Heart left ventricle (tissue), 16 donors: ENCODE data around the gene ACAP2. TPM values are rescaled to one million over a fixed set of nuclear protein-coding genes. Genes with fewer than 3 reads are reported as not detected.

Experiments used
- ATAC-seq, 4 donors: fragments of 200-7000 bp; cut with Tn5 transposase; one replicate each; pipeline ENCODE4 v1.9.1; 2020 to 2022; ENCODE audit warnings: moderate library complexity in 4 of 4, mild to moderate bottlenecking in 3 of 4, moderate number of reproducible peaks in 1 of 4
- DNase-seq, 5 donors: peaks; one replicate each; pipeline ENCODE4 v3.0.0-alpha.2; 2020
- H3K27ac ChIP-seq, 12 donors: fragments of 200-600 bp; sonication (generic) in 4 of 12; one replicate each; pipeline versions ENCODE4 v1.5.0 to v1.8.0; 2016 to 2022; ENCODE audit warnings: mild to moderate bottlenecking in 2 of 12
- H3K27me3 ChIP-seq, 9 donors: fragments of 200-600 bp; sonication (generic) in 2 of 9; one replicate each; pipeline versions ENCODE4 v1.5.1 to v1.8.0; 2016 to 2022; ENCODE audit warnings: mild to moderate bottlenecking in 3 of 9
- H3K36me3 ChIP-seq, 9 donors: fragments of 200-600 bp; sonication (generic) in 2 of 9; one replicate each; pipeline versions ENCODE4 v1.5.0 to v1.8.0; 2018 to 2022; ENCODE audit warnings: mild to moderate bottlenecking in 2 of 9
- H3K4me1 ChIP-seq, 12 donors: fragments of 200-600 bp; sonication (generic) in 4 of 12; one replicate each; pipeline versions ENCODE4 v1.5.0 to v1.8.0; 2016 to 2022; ENCODE audit warnings: mild to moderate bottlenecking in 3 of 12
- H3K4me3 ChIP-seq, 12 donors: fragments of 200-600 bp; sonication (generic) in 4 of 12; one replicate each; pipeline versions ENCODE4 v1.5.0 to v1.8.0; 2017 to 2022; ENCODE audit warnings: mild to moderate bottlenecking in 9 of 12, moderate library complexity in 4 of 12
- H3K9me3 ChIP-seq, 12 donors: fragments of 200-600 bp; sonication (generic) in 4 of 12; one replicate each; pipeline versions ENCODE4 v1.5.0 to v1.8.0; 2016 to 2022; ENCODE audit warnings: mild to moderate bottlenecking in 1 of 12
- CTCF ChIP-seq, 12 donors: fragments of 200-600 bp; sonication (generic) in 4 of 12; IDR thresholded peaks; one replicate each; pipeline versions ENCODE4 v1.5.0 to v1.8.0; 2018 to 2022; ENCODE audit warnings: antibody characterized with exemption in 12 of 12, mild to moderate bottlenecking in 5 of 12
- POLR2A ChIP-seq, 2 donors: fragments of 450-650 bp; IDR thresholded peaks; one replicate each; pipeline ENCODE4 v1.6.1; 2017; ENCODE audit warnings: antibody characterized with exemption in 2 of 2, mild to moderate bottlenecking in 2 of 2, moderate library complexity in 2 of 2
- WGBS, 4 donors: extraction: QIAGEN DNeasy Blood & Tissue Kit in 2 of 4; methylation state at CpG; one replicate each; pipeline versions ENCODE4 v1.1.5 to v1.1.7; 2013 to 2018; 5-methylcytosine and 5-hydroxymethylcytosine counted together
- intact Hi-C, 10 donors: fragments of 100-400 bp; cut with DNase I; formaldehyde crosslinking; loops; one replicate each; pipeline versions ENCODE4 v1.11.1 to v1.14.2; 2022
- polyA plus RNA-seq, 2 donors: library from polyadenylated mRNA; stranded (reverse); fragments of 200-250 nt; gene quantifications; one replicate each; pipeline ENCODE4 v1.2.3, GENCODE V29; 2013
- total RNA-seq, 9 donors: library from RNA; depleted of rRNA in 2 of 9; stranded (reverse); fragments of >200 nt in 2 of 9; fragmentation: NEBNext Ultra II Directional in 3 of 9; extraction: Animal tissue kit (Norgen Biotek cat#: 25700) in 3 of 9; gene quantifications; one replicate each; pipeline versions ENCODE4 v1.1.0 to v1.2.4, GENCODE V29; 2016 to 2023
- donor health status: ischemic (EF 13 %, LVEDD 7.1; RV severe dilation, severe dysfunction).
- donor health status: healthy with polysubstance abuse.
- donor health status: DM: no; HTN: yes; CAD: no.
- donor health status: DM: no; HTN: no; CAD: no.
- donor health status: ischemic (EF 25% LVEDD 6.9; RV normal size, moderate dysfunction).
- donor health status: ischemic (EF 25% LVEDD 5.7; RV mildly dilated, moderate dysfunction).
- donor health status: healthy.
- donor health status: DM: yes; HTN: yes; CAD: no.
- donor health status: ischemic (EF 35%, LVEDD 5.7; RV mildly dilated, moderate dysfunction).
- donor health status: nonischemic (EF 11% LVEDD 7.7; RV severe dilation, severe dysfunction).
- donor health status: DM: yes; HTN: yes; CAD: no.
- donor health status: PGD.
- donor health status: ischemic (EF 29% LVEDD 5.4; RV normal size, mild dysfunction).
- donor health status: nonischemic (EF 23%, LVEDD 6.1; RV moderate dilation, normal function).

The ACAP2 gene
- total and polyA plus RNA-seq, 11 donors, result 4.4 to 39.2 (median 15.4) TPM

- no peaks in the 10 kb centered on the region for H3K27me3 ChIP-seq
- no peaks in the 10 kb centered on the region for H3K9me3 ChIP-seq
- H3K36me3 ChIP-seq, result peaks cover 0 to under 1% (median 0%) of the 10 kb centered on the region in 9 donors
- ATAC-seq, result no peak
- intact Hi-C loops, result no loop called here
- no peak for DNase-seq
- TF ChIP-seq POLR2A (IDR thresholded peaks at IDR 0.05) (no peak), CTCF (IDR thresholded peaks at IDR 0.05) (no peak)
- no peak overlapping the region for H3K27ac ChIP-seq
- WGBS, 4 donors, result 91 to 97% (median 96%) methylated on average over 4 of the region's 4 CpGs
- H3K4me1 ChIP-seq, result peaks cover 0 to 28% (median 0%) of the 10 kb centered on the region in 12 donors
- H3K4me3 ChIP-seq, result no peak overlapping the region
Observed at GRCh38 chr3:195416795-195417194, 26.0 kb downstream of the ACAP2 start.

- Histone ChIP-seq H3K9me3 (no peaks in the 10 kb centered on the region), H3K4me1 (peaks cover 0 to 35% (median 0%) of the 10 kb centered on the region in 12 donors), H3K4me3 (no peak overlapping the region), H3K36me3 (peaks cover 0 to 9% (median 0%) of the 10 kb centered on the region in 9 donors), H3K27ac (no peak overlapping the region), H3K27me3 (no peaks in the 10 kb centered on the region)
- no peak for ATAC-seq
- TF ChIP-seq CTCF (IDR thresholded peaks at IDR 0.05) (no peak), POLR2A (IDR thresholded peaks at IDR 0.05) (no peak)
- intact Hi-C loops, result no loop called here
- no peak for DNase-seq
Observed at GRCh38 chr3:195411836-195412235, 31.0 kb downstream of the ACAP2 start.

- H3K27me3 ChIP-seq, result no peaks in the 10 kb centered on the region
- intact Hi-C loops, result no loop called here
- no peak overlapping the region for H3K27ac ChIP-seq
- H3K36me3 ChIP-seq, result peaks cover 0 to 9% (median 0%) of the 10 kb centered on the region in 9 donors
- peaks cover 0 to 43% (median 0%) of the 10 kb centered on the region in 12 donors for H3K4me1 ChIP-seq
- DNase-seq (no peak), ATAC-seq (no peak)
- TF ChIP-seq CTCF (IDR thresholded peaks at IDR 0.05), result no peak
- no peak for TF ChIP-seq POLR2A (IDR thresholded peaks at IDR 0.05)
- no peak overlapping the region for H3K4me3 ChIP-seq
- H3K9me3 ChIP-seq, result no peaks in the 10 kb centered on the region
- 94 to 99% (median 96%) methylated on average over 4 of the region's 4 CpGs for WGBS, 4 donors
Observed at GRCh38 chr3:195410546-195410945, 32.3 kb downstream of the ACAP2 start.

- DNase-seq (no peak), ATAC-seq (no peak)
- Histone ChIP-seq H3K4me3 (no peak overlapping the region), H3K36me3 (peaks cover 0 to 9% (median 0%) of the 10 kb centered on the region in 9 donors), H3K27ac (no peak overlapping the region), H3K27me3 (no peaks in the 10 kb centered on the region), H3K9me3 (no peaks in the 10 kb centered on the region), H3K4me1 (peaks cover 0 to 52% (median 3%) of the 10 kb centered on the region in 12 donors)
- TF ChIP-seq CTCF (IDR thresholded peaks at IDR 0.05) (no peak), POLR2A (IDR thresholded peaks at IDR 0.05) (no peak)
- WGBS, 4 donors, result 86 to 96% (median 91%) methylated on average over 12 of the region's 12 CpGs
- intact Hi-C loops, result no loop called here
Observed at GRCh38 chr3:195407531-195408409, 35.0 kb downstream of the ACAP2 start.
